GM12878 (cell line): ENCODE measurements around the gene MARVELD1. TPM values are rescaled to one million over a fixed set of nuclear protein-coding genes. Genes with fewer than 3 reads are reported as not detected.

Source experiments
- ATAC-seq: fragments of 200-7000 bp; cut with Tn5 transposase; 3 replicates; pipeline ENCODE4 v1.9.1; 2020; ENCODE audit warnings: mild to moderate bottlenecking, moderate library complexity
- BruUV-seq: library from RNA; stranded (reverse); fragments of 400-500 nt; replicated peaks from 2 replicates; lab custom pipeline; 2021; lab: Mats Ljungman, UMichigan
- CTCF ChIA-PET: fragments of 300-600 bp; sonication (Branson Sonifier 250); formaldehyde crosslinking; extraction: SDS; loops from one replicate; lab custom pipeline; 2021; ENCODE audit warnings: inconsistent platforms; lab: Yijun Ruan, JAX
- POLR2A ChIA-PET: fragments of 350-600 bp; formaldehyde crosslinking; extraction: SDS; loops from one replicate; lab custom pipeline; 2021; ENCODE audit warnings: inconsistent platforms; lab: Charles Lee
- RAD21 ChIA-PET: fragments of 300-600 bp; sonication (Branson Sonifier 250); formaldehyde crosslinking; loops from one replicate; lab custom pipeline; 2023; ENCODE audit warnings: antibody characterized with exemption; ENCODE audit not compliant: unreplicated experiment; lab: Charles Lee
- SMC1A ChIA-PET: fragments of 300-600 bp; sonication (Branson Sonifier 250); formaldehyde crosslinking; loops from one replicate; lab custom pipeline; 2023; ENCODE audit not compliant: unreplicated experiment, uncharacterized antibody; lab: Charles Lee
- DNase-seq: peaks from one replicate; pipeline ENCODE4 v3.0.0-alpha.2; 2011; ENCODE audit warnings: low read depth, low spot score
- FAIRE-seq: peaks from 3 replicates; lab custom pipeline; 2011; peaks lifted over from hg19 to GRCh38; lab: Jason Lieb, UNC
- H2AFZ ChIP-seq: 2 replicates; pipeline ENCODE4 v1.6.0; 2011; ENCODE audit warnings: low read depth, low read length, control low read depth; ENCODE audit not compliant: control insufficient read depth
- H3K27ac ChIP-seq: 2 replicates; pipeline ENCODE4 v1.5.1; 2011; ENCODE audit warnings: control low read depth; ENCODE audit not compliant: control insufficient read depth, insufficient read depth
- H3K27me3 ChIP-seq, 2 experiments: replicated peaks in 1 of 2; 2 replicates each; pipeline versions ENCODE4 v1.6.0 to v1.6.1; 2011; ENCODE audit warnings: low read length in 1 of 2; ENCODE audit not compliant: control insufficient read depth in 2 of 2, insufficient read depth in 2 of 2
- H3K36me3 ChIP-seq, 2 experiments: 2 replicates each; pipeline ENCODE4 v1.5.1; 2011; ENCODE audit warnings: low read length in 1 of 2; ENCODE audit not compliant: control insufficient read depth in 2 of 2, insufficient read depth in 2 of 2
- H3K4me1 ChIP-seq: 2 replicates; pipeline ENCODE4 v1.6.1; 2011; ENCODE audit warnings: mild to moderate bottlenecking, low read length, moderate library complexity, mixed read lengths; ENCODE audit not compliant: control insufficient read depth, insufficient read depth
- H3K4me2 ChIP-seq: 2 replicates; pipeline ENCODE4 v1.6.0; 2011; ENCODE audit warnings: control low read depth; ENCODE audit not compliant: control insufficient read depth, insufficient read depth
- H3K4me3 ChIP-seq: fragments of 200-600 bp; sonication (generic); 2 replicates; pipeline ENCODE4 v1.5.1; 2016
- H3K79me2 ChIP-seq: 2 replicates; pipeline ENCODE4 v1.6.0; 2011; ENCODE audit warnings: low read length; ENCODE audit not compliant: control insufficient read depth, insufficient read depth
- H3K9ac ChIP-seq: 2 replicates; pipeline ENCODE4 v1.8.0; 2011; ENCODE audit warnings: low read length, control low read depth, mixed read lengths; ENCODE audit not compliant: control insufficient read depth, insufficient read depth
- H3K9me3 ChIP-seq: replicated peaks from 3 replicates; pipeline ENCODE4 v1.5.1; 2011; ENCODE audit warnings: mild to moderate bottlenecking, low read length; ENCODE audit not compliant: control insufficient read depth, insufficient read depth
- H4K20me1 ChIP-seq: 2 replicates; pipeline ENCODE4 v1.6.0; 2011; ENCODE audit not compliant: control insufficient read depth, insufficient read depth
- BCL3 ChIP-seq: IDR thresholded peaks from 2 replicates; pipeline ENCODE4 v1.6.1; 2011; ENCODE audit warnings: borderline replicate concordance, low read depth, mild to moderate bottlenecking, moderate library complexity, low read length; ENCODE audit not compliant: insufficient read depth, poor library complexity, severe bottlenecking
- BRCA1 ChIP-seq: IDR thresholded peaks from 2 replicates; pipeline ENCODE4 v1.6.1; 2011; ENCODE audit warnings: low read depth, low read length, improper control_type of control experiment
- HDGF ChIP-seq: fragments of 450-650 bp; IDR thresholded peaks from 2 replicates; pipeline ENCODE4 v1.6.1; 2016; ENCODE audit warnings: antibody characterized with exemption
- HSF1 ChIP-seq: fragments of 150-350 bp; IDR thresholded peaks from 2 replicates; pipeline ENCODE4 v1.6.1; 2014; ENCODE audit warnings: mild to moderate bottlenecking, low read depth, low read length
- MEF2A ChIP-seq: IDR thresholded peaks from 2 replicates; pipeline ENCODE4 v1.6.1; 2011; ENCODE audit warnings: low read depth, mild to moderate bottlenecking, low read length, moderate library complexity; ENCODE audit not compliant: insufficient read depth
- MXI1 ChIP-seq: fragments of 150-350 bp; IDR thresholded peaks from 2 replicates; pipeline ENCODE4 v1.6.1; 2011; ENCODE audit warnings: low read depth, mild to moderate bottlenecking, inconsistent platforms, low read length, improper control_type of control experiment
- MYB ChIP-seq: fragments of 150-350 bp; IDR thresholded peaks from 2 replicates; pipeline ENCODE4 v1.6.1; 2014; ENCODE audit warnings: mild to moderate bottlenecking, low read depth, low read length, borderline replicate concordance
- NFXL1 ChIP-seq: fragments of 450-650 bp; IDR thresholded peaks from 2 replicates; pipeline ENCODE4 v1.6.1; 2017; ENCODE audit warnings: antibody characterized with exemption, mild to moderate bottlenecking, borderline replicate concordance
- USF1 ChIP-seq: IDR thresholded peaks from 2 replicates; pipeline ENCODE4 v1.6.1; 2011; ENCODE audit warnings: borderline replicate concordance, low read depth, mild to moderate bottlenecking, moderate library complexity, mixed read lengths, low read length; ENCODE audit not compliant: insufficient read depth; ENCODE audit errors: extremely low read length
- ZNF687 ChIP-seq: fragments of 450-650 bp; IDR thresholded peaks from 2 replicates; pipeline ENCODE4 v1.6.1; 2017; ENCODE audit warnings: mild to moderate bottlenecking, moderate library complexity
- WGBS: methylation state at CpG from one replicate; pipeline ENCODE4 v1.1.6; 2016; ENCODE audit warnings: low lambda C conversion rate; ENCODE audit not compliant: insufficient replicate concordance, insufficient coverage; ENCODE audit errors: missing lambda C conversion rate; 5-methylcytosine and 5-hydroxymethylcytosine counted together
- in situ Hi-C: fragments of 300-500 bp; cut with MboI; formaldehyde crosslinking; loops from 9 replicates; pipeline ENCODE4 v1.14.3; 2018; ENCODE audit warnings: mixed read lengths
- intact Hi-C: fragments of 100-400 bp; cut with micrococcal nuclease; formaldehyde crosslinking; loops from one replicate; pipeline ENCODE4 v1.14.2; 2022; ENCODE audit not compliant: unreplicated experiment
- polyA plus RNA-seq, 11 experiments: library from polyadenylated mRNA; depleted of rRNA in 4 of 11; unstranded in 6 of 11; stranded (reverse) in 5 of 11; fragments of >200 nt; fragmentation: Nextera tagmentation in 4 of 11; fragmentation: Illumina TruSeq in 1 of 11; extraction: Ambion mirVana in 4 of 11; extraction: Trizol in 1 of 11; gene quantifications; 1 replicate in 1 of 11; 2 replicates in 10 of 11; pipeline versions ENCODE4 v1.2.1 to v1.2.3, GENCODE V29; 2011 to 2016; ENCODE audit warnings: inconsistent platforms in 2 of 11, missing spikeins in 2 of 11, low read depth in 1 of 11
- total RNA-seq, 4 experiments: library from RNA; depleted of rRNA in 3 of 4; stranded (reverse); fragments of >200 nt in 3 of 4; fragmentation: Illumina TruSeq in 1 of 4; extraction: Trizol in 1 of 4; gene quantifications; 2 replicates each; pipeline versions ENCODE4 v1.2.1 to v1.2.3, GENCODE V29; 2013 to 2021

MARVELD1 gene
- total and polyA plus RNA-seq, 10 of the 15 experiments (the other 5 are each of a cell fraction or from before 2014, with no cell fraction given), result 0.54 to 8.4 (median 3.2) TPM

GRCh38 chr10:97689559-97690020 lies 23.9 kb upstream of the MARVELD1 start:
- RAD21 ChIA-PET, result no interaction called here
- POLR2A ChIA-PET, result no interaction called here
- no peak overlapping the region for H3K27ac ChIP-seq
- H3K9ac ChIP-seq, result no peak overlapping the region
- no peak overlapping the region for H3K4me3 ChIP-seq
- TF ChIP-seq HSF1, result no peak
- no peak for TF ChIP-seq NFXL1
- TF ChIP-seq USF1, result no peak
- no peak for TF ChIP-seq MXI1
- no peak for TF ChIP-seq BRCA1
- TF ChIP-seq MEF2A, result no peak
- TF ChIP-seq HDGF, result no peak
- no peak for TF ChIP-seq MYB
- no peak for TF ChIP-seq ZNF687
- TF ChIP-seq BCL3, result no peak
- BruUV-seq, result no TSS peak
- intact Hi-C loops (no loop called here), in situ Hi-C loops (no loop called here)
- no peaks in the 10 kb centered on the region for H3K79me2 ChIP-seq
- H4K20me1 ChIP-seq, result no peaks in the 10 kb centered on the region
- SMC1A ChIA-PET, result no interaction called here
- CTCF ChIA-PET, result interaction anchor here (0.8 to 11.3 kb wide), 3 partner anchors 12 to 49 kb away, joined by 3 to 115 read pairs (median 3); partner anchors contain the start of gene PI4K2A
- no peaks in the 10 kb centered on the region; a peak in 1 of 4 replicates for H3K27me3 ChIP-seq
- H3K36me3 ChIP-seq, result no peaks in the 10 kb centered on the region
- H3K4me1 ChIP-seq, result peaks cover 18% of the 10 kb centered on the region
- no peaks in the 10 kb centered on the region for H3K9me3 ChIP-seq
- H2AFZ ChIP-seq, result no peak overlapping the region
- no peak overlapping the region for H3K4me2 ChIP-seq
- 53% methylated on average over 5 of the region's 5 CpGs for WGBS
- FAIRE-seq, result no peak
- no peak for ATAC-seq
- no peak for DNase-seq
